ENCODE results near the gene TLR4.

DNA sequence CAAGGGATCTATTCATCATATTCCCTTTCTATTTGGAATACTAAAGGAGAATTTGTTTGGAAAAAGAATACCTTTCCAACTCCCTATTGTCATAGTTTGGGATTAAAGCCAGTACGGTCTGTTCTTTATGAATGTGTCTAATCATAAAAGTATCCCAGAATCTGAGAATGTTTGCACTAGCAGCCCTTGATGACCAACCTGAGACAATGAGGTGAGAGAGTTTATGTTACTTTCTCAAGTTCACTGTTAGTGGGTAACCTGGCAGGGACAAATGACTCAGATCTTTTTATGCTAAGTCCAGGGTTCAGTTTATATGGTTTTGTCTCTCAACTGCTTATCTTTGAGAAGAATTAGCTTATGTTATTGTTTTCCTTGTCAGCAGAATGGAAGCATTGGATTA is 25.3 kb upstream of the TLR4 start:
- TF ChIP-seq, protein P1, sequence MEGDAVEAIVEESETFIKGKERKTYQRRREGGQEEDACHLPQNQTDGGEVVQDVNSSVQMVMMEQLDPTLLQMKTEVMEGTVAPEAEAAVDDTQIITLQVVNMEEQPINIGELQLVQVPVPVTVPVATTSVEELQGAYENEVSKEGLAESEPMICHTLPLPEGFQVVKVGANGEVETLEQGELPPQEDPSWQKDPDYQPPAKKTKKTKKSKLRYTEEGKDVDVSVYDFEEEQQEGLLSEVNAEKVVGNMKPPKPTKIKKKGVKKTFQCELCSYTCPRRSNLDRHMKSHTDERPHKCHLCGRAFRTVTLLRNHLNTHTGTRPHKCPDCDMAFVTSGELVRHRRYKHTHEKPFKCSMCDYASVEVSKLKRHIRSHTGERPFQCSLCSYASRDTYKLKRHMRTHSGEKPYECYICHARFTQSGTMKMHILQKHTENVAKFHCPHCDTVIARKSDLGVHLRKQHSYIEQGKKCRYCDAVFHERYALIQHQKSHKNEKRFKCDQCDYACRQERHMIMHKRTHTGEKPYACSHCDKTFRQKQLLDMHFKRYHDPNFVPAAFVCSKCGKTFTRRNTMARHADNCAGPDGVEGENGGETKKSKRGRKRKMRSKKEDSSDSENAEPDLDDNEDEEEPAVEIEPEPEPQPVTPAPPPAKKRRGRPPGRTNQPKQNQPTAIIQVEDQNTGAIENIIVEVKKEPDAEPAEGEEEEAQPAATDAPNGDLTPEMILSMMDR (conservative IDR thresholded peaks at IDR 0.05 in 1 of 2, IDR thresholded peaks at IDR 0.05 in 1 of 2; ENCODE audit: extremely low read depth in 1 of 2, insufficient read depth in 1 of 2, low read depth in 1 of 2, low read length in 2 of 2) = no peak
- no peak for TF ChIP-seq EZH2 (IDR thresholded peaks at IDR 0.05; ENCODE audit: borderline replicate concordance, low read length)

Data from mammary epithelial cell (primary cell).